Activated T-cell treated with anti-CD3 and anti-CD28 coated beads for 4 hours (primary cell): ENCODE results near the gene CELF1.

Experiments
- DNase-seq: peaks from one replicate; pipeline ENCODE4 v3.0.0-alpha.2; 2020

Gene CELF1

GRCh38 chr11:47552566-47553405 lies at the start of gene CELF1:
Gene CELF1, minus strand, starts transcription at chr11:47553132. Its CDS starts 53,609 bp downstream, at chr11:47499523.
- peak; percentile 87 for DNase-seq

DNA sequence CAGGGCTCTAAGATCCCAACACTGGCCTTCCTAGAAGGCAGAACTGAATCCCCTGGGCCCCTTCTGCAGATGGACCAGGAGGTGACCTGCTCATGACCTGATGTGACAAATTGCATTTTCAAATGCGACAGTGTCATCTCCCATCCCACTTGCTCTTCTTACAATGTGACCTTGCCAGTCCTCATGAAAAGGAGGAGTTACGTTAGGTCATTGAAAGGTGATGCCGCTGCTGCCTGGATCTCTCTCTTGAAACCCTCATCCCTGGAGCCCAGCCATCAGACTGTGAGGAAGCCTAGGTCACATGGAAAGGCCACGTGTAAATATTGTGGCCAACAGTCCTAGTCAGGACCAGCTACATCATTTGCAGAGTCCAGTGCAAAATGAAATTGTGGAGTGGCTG lies 47.0 kb upstream of the CELF1 start:
- no peak for DNase-seq

DNA sequence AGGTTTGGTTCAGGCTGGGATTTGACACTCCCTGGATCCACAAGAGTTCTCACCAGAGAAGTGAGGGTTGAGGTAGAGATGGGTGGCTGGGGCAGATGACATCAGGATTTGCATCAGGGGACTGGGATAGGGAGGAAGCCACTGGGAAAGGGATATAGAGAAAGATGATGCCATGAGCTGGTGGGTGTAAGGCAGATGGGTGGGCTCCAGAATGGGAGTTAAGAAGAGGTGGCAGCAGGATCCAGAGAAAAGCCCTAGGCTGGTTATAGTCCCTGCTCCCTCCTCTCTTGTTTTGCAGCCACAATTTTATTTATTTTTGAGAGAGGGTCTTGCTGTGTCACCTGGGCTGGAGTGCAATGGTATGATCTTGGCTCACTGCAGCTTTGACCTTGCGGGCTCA lies 43.0 kb upstream of the CELF1 start:
- DNase-seq: no peak

- no peak for DNase-seq
These were observed 42.1 kb upstream of the CELF1 start for GRCh38 chr11:47595029-47595428.

GRCh38 chr11:47593934-47594855 lies 41.3 kb upstream of the CELF1 start, which contains the start of gene C1QTNF4:
Gene C1QTNF4, minus strand, starts transcription at chr11:47594411. Its CDS starts 3,601 bp downstream, at chr11:47590810.
- DNase-seq: no peak

DNA sequence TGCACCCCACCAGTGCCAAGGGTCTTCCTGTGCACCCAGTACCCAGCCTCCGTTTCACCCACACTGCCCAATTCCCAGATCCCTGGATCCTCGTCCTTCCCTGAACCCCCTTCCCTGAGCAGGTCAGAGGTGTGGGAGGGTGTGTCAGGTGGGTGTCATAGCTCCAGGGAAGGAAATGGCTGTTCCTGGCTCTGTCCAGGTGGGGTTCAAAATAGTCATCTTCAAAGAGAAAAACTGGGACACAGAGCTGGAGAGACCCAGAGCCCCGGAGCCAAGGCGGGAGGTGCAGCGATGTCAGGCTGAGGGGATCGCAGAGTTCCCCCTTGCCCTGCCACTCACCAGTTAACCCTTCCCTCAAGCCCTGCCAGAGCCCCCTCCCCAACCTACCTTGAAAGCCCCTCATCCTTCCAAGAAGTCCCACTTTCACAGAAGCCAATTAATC lies 40.6 kb upstream of the CELF1 start:
- DNase-seq: no peak

GRCh38 chr11:47592970-47593369 lies 40.0 kb upstream of the CELF1 start:
- no peak for DNase-seq

DNA sequence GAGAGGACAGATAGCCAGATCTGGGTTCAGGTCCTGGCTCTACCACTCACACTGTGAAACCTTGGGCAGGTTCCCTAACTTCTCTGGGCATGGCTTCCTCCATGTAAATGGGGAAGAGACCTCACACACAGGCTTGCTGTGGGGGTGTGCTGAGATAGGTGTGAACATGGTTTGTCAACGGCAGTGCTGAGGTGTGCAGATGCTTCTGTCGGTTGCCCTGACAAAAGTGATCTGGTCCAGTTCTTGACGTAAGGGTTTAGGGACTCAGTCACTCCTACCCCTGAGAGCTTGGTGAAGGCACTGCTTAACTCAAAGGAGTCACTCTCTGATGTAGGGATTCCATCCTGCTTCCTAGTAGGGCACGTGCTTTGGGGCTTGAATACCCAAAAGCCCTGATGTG lies 39.3 kb upstream of the CELF1 start:
- no peak for DNase-seq

DNA sequence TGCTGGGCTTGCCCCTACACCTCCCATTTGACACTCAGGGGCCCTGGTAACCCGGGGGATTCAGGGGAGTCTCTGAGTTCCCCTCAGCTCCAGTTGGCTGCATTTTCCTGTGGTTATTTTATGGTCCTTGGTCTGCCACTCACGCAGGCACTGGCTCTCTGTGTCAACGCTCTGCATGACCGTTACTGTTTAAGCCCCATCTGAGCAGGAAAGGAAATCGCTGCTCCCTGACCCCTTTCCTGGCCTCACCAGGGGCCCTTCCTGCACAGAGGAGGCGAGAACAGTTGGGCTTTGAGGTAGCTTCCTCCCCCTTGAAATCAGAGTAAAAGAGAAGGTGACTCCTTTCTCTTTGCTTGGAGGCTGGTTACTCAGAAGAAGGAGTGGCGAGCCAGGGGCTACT lies 38.8 kb upstream of the CELF1 start:
- DNase-seq: no peak

- no peak for DNase-seq
These were observed 37.3 kb upstream of the CELF1 start for GRCh38 chr11:47589977-47590861.

- no peak for DNase-seq
These were observed 36.6 kb upstream of the CELF1 start for GRCh38 chr11:47589584-47589976.

GRCh38 chr11:47589118-47589517 lies 36.2 kb upstream of the CELF1 start:
- no peak for DNase-seq

GRCh38 chr11:47587723-47588326 lies 34.9 kb upstream of the CELF1 start:
- no peak for DNase-seq

DNA sequence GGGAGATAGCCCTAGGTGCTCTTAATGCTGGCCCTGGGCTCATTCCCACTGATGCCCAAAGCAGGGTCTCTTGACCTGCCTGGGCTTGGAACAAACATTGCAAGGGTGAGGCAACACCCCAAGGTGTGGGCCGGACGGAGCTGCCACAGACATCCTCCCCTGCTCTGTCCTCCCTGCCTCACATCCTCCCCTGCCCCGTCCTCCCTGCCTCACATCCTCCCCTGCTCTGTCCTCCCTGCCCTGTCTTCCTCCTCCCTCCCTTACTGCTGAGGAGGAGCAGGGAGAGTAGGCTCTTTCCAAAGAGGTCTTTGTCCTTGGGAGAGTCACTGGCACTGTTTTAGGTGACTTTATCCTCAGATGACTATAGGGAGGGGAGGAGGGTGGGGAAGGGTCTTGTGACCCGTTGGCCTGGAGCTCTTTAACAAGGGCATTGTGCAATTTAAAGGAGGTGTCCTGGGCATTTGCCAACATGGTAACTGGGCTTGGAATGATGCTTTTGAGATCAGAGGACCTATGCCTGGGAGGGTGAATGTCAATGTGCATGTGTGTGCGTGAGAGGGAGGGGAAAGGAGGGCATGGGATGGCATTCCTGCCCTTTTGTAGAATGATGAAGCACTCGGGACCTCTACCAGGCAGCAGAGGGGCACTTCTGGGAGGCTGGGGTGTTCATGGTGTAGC lies 34.2 kb upstream of the CELF1 start:
- no peak for DNase-seq

GRCh38 chr11:47586098-47586855 lies 33.3 kb upstream of the CELF1 start, which contains the start of gene FAM180B:
Gene FAM180B, plus strand, starts transcription at chr11:47586678. Its CDS starts 91 bp downstream, at chr11:47586769.
- DNase-seq: no peak

GRCh38 chr11:47583844-47584243 lies 30.9 kb upstream of the CELF1 start:
- no peak for DNase-seq

- peak; percentile 88 for DNase-seq
These were observed 25.9 kb upstream of the CELF1 start, which contains the start of the genes KBTBD4 and NDUFS3 for GRCh38 chr11:47578524-47579494. Gene KBTBD4, minus strand, starts transcription at chr11:47578970. Its CDS starts 19 bp downstream, at chr11:47578951. Gene NDUFS3, plus strand, starts transcription at chr11:47579074. Its CDS starts 18 bp downstream, at chr11:47579092.

GRCh38 chr11:47577460-47578041 lies 24.6 kb upstream of the CELF1 start:
- DNase-seq: no peak

GRCh38 chr11:47573321-47573720 lies 20.4 kb upstream of the CELF1 start:
- no peak for DNase-seq
